IMR-90 (cell line): ENCODE results near the gene TTLL11. TPM values are rescaled to one million over a fixed set of nuclear protein-coding genes. Genes with fewer than 3 reads are reported as not detected.

ENCODE experiments used
- ATAC-seq: fragments of 200-7000 bp; cut with Tn5 transposase; 2 replicates; pipeline ENCODE4 v1.9.1; 2020; ENCODE audit warnings: low read depth, mild to moderate bottlenecking, moderate library complexity
- BruUV-seq: library from RNA; stranded (reverse); fragments of 400-500 nt; replicated peaks from 2 replicates; lab custom pipeline; 2021; lab: Mats Ljungman, UMichigan
- CTCF ChIA-PET: fragments of 300-600 bp; formaldehyde crosslinking; extraction: SDS; loops from one replicate; lab custom pipeline; 2021; ENCODE audit warnings: antibody characterized with exemption; lab: Yijun Ruan, JAX
- POLR2A ChIA-PET: fragments of 300-600 bp; sonication (Branson Sonifier 250); formaldehyde crosslinking; loops from one replicate; lab custom pipeline; 2022; ENCODE audit warnings: antibody characterized with exemption; ENCODE audit not compliant: unreplicated experiment; lab: Charles Lee
- DNase-seq: peaks from one replicate; pipeline ENCODE4 v3.0.0; 2013
- H2AFZ ChIP-seq: replicated peaks from 2 replicates; pipeline ENCODE3; 2013; ENCODE audit warnings: low read length, mild to moderate bottlenecking; ENCODE audit not compliant: poor library complexity
- H2AK5ac ChIP-seq: 2 replicates; pipeline ENCODE4 v1.6.1; 2013; ENCODE audit warnings: low read depth, low read length, inconsistent platforms
- H2AK9ac ChIP-seq: replicated peaks from 2 replicates; pipeline ENCODE3; 2013; ENCODE audit warnings: mild to moderate bottlenecking, low read depth, low read length, moderate library complexity; ENCODE audit not compliant: poor library complexity
- H2BK120ac ChIP-seq: 2 replicates; pipeline ENCODE4 v1.6.1; 2013; ENCODE audit warnings: low read depth, low read length, inconsistent platforms
- H2BK15ac ChIP-seq: 3 replicates; pipeline ENCODE4 v1.6.1; 2013; ENCODE audit warnings: low read depth, low read length, inconsistent platforms
- H2BK20ac ChIP-seq: 2 replicates; pipeline ENCODE4 v1.6.1; 2013; ENCODE audit warnings: low read depth, mild to moderate bottlenecking, inconsistent platforms, low read length, moderate library complexity
- H2BK5ac ChIP-seq: 2 replicates; pipeline ENCODE4 v1.6.1; 2013; ENCODE audit warnings: mild to moderate bottlenecking, low read depth, low read length, inconsistent platforms; ENCODE audit not compliant: poor library complexity, severe bottlenecking
- H3K14ac ChIP-seq: replicated peaks from 2 replicates; pipeline ENCODE4 v1.6.1; 2013; ENCODE audit warnings: low read depth, low read length, inconsistent platforms
- H3K18ac ChIP-seq: 2 replicates; pipeline ENCODE4 v1.6.1; 2013; ENCODE audit warnings: low read depth, low read length, control low read depth
- H3K23ac ChIP-seq: 2 replicates; pipeline ENCODE4 v1.6.1; 2013; ENCODE audit warnings: low read depth, low read length, inconsistent platforms
- H3K27ac ChIP-seq: 2 replicates; pipeline ENCODE4 v1.5.1; 2013; ENCODE audit warnings: mild to moderate bottlenecking, control low read depth, low read length; ENCODE audit not compliant: insufficient read depth
- H3K27me3 ChIP-seq: 2 replicates; pipeline ENCODE4 v1.6.1; 2013; ENCODE audit warnings: low read length; ENCODE audit not compliant: control insufficient read depth, insufficient read depth
- H3K36me3 ChIP-seq: 2 replicates; pipeline ENCODE4 v1.6.1; 2013; ENCODE audit warnings: low read length, mixed read lengths; ENCODE audit not compliant: control insufficient read depth, insufficient read depth
- H3K4ac ChIP-seq: 2 replicates; pipeline ENCODE4 v1.6.1; 2013; ENCODE audit warnings: low read depth, low read length, inconsistent platforms
- H3K4me1 ChIP-seq: 2 replicates; pipeline ENCODE4 v1.6.1; 2013; ENCODE audit warnings: low read length, mixed read lengths; ENCODE audit not compliant: control insufficient read depth, insufficient read depth
- H3K4me2 ChIP-seq: 2 replicates; pipeline ENCODE4 v1.6.1; 2013; ENCODE audit warnings: low read depth, mild to moderate bottlenecking, control low read depth, low read length, moderate library complexity
- H3K4me3 ChIP-seq: 2 replicates; pipeline ENCODE4 v1.5.1; 2013; ENCODE audit warnings: low read depth, mild to moderate bottlenecking, control low read depth, low read length, moderate library complexity; ENCODE audit not compliant: insufficient read depth
- H3K56ac ChIP-seq: 2 replicates; pipeline ENCODE4 v1.6.1; 2013; ENCODE audit warnings: low read length, inconsistent platforms; ENCODE audit not compliant: insufficient read depth; ENCODE audit errors: extremely low read depth
- H3K79me1 ChIP-seq, 2 experiments: 2 replicates each; pipeline ENCODE4 v1.6.1; 2013; ENCODE audit warnings: low read length in 2 of 2, inconsistent platforms in 1 of 2, low read depth in 1 of 2
- H3K9ac ChIP-seq: 2 replicates; pipeline ENCODE4 v1.6.1; 2013; ENCODE audit warnings: low read depth, low read length, control low read depth
- H3K9me1 ChIP-seq: 2 replicates; pipeline ENCODE4 v1.6.1; 2013; ENCODE audit warnings: low read length, inconsistent platforms; ENCODE audit not compliant: insufficient read depth
- H3K9me3 ChIP-seq: 2 replicates; pipeline ENCODE4 v1.6.1; 2013; ENCODE audit warnings: low read length; ENCODE audit not compliant: control insufficient read depth, insufficient read depth
- H4K20me1 ChIP-seq: 2 replicates; pipeline ENCODE4 v1.6.1; 2013; ENCODE audit warnings: low read length, inconsistent platforms; ENCODE audit not compliant: insufficient read depth
- H4K5ac ChIP-seq: 2 replicates; pipeline ENCODE4 v1.6.1; 2013; ENCODE audit warnings: mild to moderate bottlenecking, low read depth, low read length, control low read depth
- H4K8ac ChIP-seq, 2 experiments: 2 replicates each; pipeline ENCODE4 v1.6.1; 2013; ENCODE audit warnings: low read depth in 2 of 2, low read length in 2 of 2, control low read depth in 1 of 2, inconsistent platforms in 1 of 2
- H4K91ac ChIP-seq: 2 replicates; pipeline ENCODE4 v1.6.1; 2013; ENCODE audit warnings: low read depth, low read length, inconsistent platforms; ENCODE audit not compliant: insufficient read depth
- CEBPB ChIP-seq: IDR thresholded peaks from 2 replicates; pipeline ENCODE4 v1.6.1; 2012; ENCODE audit warnings: low read depth, low read length, improper control_type of control experiment
- WGBS, 2 experiments: methylation state at CpG; one replicate each; pipeline versions ENCODE4 v1.1.5 to v1.1.7; 2013; ENCODE audit warnings: missing lambda C conversion rate in 2 of 2; ENCODE audit not compliant: insufficient read length in 1 of 2; ENCODE audit errors: extremely low coverage in 2 of 2; 5-methylcytosine and 5-hydroxymethylcytosine counted together
- dilution Hi-C: fragments of 300-500 bp; cut with HindIII; formaldehyde crosslinking; loops from one replicate; pipeline ENCODE4 v1.14.3; 2018; ENCODE audit warnings: low sequenced_read_pairs; ENCODE audit not compliant: unreplicated experiment
- in situ Hi-C: fragments of 300-500 bp; cut with MboI; formaldehyde crosslinking; loops from 3 replicates; pipeline ENCODE4 v1.14.3; 2019; ENCODE audit warnings: low sequenced_read_pairs, inconsistent platforms, mixed read lengths
- intact Hi-C: fragments of 100-400 bp; cut with micrococcal nuclease; formaldehyde crosslinking; loops from 2 replicates; pipeline ENCODE4 v1.10.0; 2022
- polyA plus RNA-seq, 3 experiments: library from polyadenylated mRNA; depleted of rRNA; stranded (reverse); fragments of >200 nt; gene quantifications; 2 replicates each; pipeline ENCODE4 v1.2.3, GENCODE V29; 2012; ENCODE audit warnings: low replicate concordance in 1 of 3
- total RNA-seq: library from RNA; depleted of rRNA; stranded (reverse); fragments of >200 nt; gene quantifications from 2 replicates; pipeline ENCODE4 v1.2.3, GENCODE V29; 2012

The TTLL11 gene
- total and polyA plus RNA-seq, 2 of the 4 experiments (the other 2 are of a cell fraction), result 2.0 to 4.6 TPM

- Histone ChIP-seq H2AK9ac (no peak overlapping the region), H2BK120ac (0 out of 2 replicates have a peak overlapping the region, but pooled peaks have one; percentile 21), H3K4me3 (no peak overlapping the region), H2AFZ (no peak overlapping the region), H3K18ac (no peak overlapping the region), H3K4ac (0 out of 2 replicates have a peak overlapping the region, but pooled peaks have one; percentile 16), H4K5ac (no peak overlapping the region), H4K8ac (no peak overlapping the region), H3K27me3 (no peaks in the 10 kb centered on the region), H4K91ac (no peak overlapping the region), H3K27ac (no peak overlapping the region), H4K20me1 (peaks cover 10% of the 10 kb centered on the region), H3K9ac (no peak overlapping the region), H3K23ac (no peak overlapping the region), H3K4me2 (no peak overlapping the region), H2BK20ac (no peak overlapping the region), H3K14ac (no peak overlapping the region), H3K9me1 (peaks cover 17% of the 10 kb centered on the region), H2BK15ac (no peak overlapping the region), H3K56ac (no peak overlapping the region), H2BK5ac (no peak overlapping the region), H3K79me1 (peaks cover 0 to 6% of the 10 kb centered on the region in 2 experiments; a peak in 1 of 4 replicates), H3K36me3 (0 out of 2 replicates have a peak, but pooled peaks cover 3% of the 10 kb centered on the region), H3K9me3 (no peaks in the 10 kb centered on the region), H2AK5ac (no peak overlapping the region; the same call in 1 of the 2 replicates), H3K4me1 (peaks cover 9% of the 10 kb centered on the region)
- WGBS, 2 experiments, result 100% methylated on average over 5 of the region's 7 CpGs; no CpG with 5 or more reads in 1 of the 2 experiments
- POLR2A ChIA-PET, result no interaction called here
- no peak for DNase-seq
- CTCF ChIA-PET, result no interaction called here
- dilution Hi-C loops (no loop called here), intact Hi-C loops (no loop called here), in situ Hi-C loops (no loop called here)
- no peak for TF ChIP-seq CEBPB
- no TSS peak for BruUV-seq
- ATAC-seq, result no peak
These were observed 105.8 kb downstream of the TTLL11 start for GRCh38 chr9:121987314-121987713.
